GM13976 (cell line): ENCODE data around the gene NREP.

ENCODE experiments used
- DNase-seq: peaks from one replicate; pipeline ENCODE4 v3.0.0; 2012; ENCODE audit warnings: low spot score
- CTCF ChIP-seq: IDR thresholded peaks from 2 replicates; pipeline ENCODE4 v1.5.1; 2012; ENCODE audit warnings: borderline replicate concordance, mild to moderate bottlenecking; ENCODE audit not compliant: insufficient read depth; ENCODE audit errors: extremely low read depth, missing control alignments, control extremely low read depth
- in situ Hi-C: fragments of 300-500 bp; cut with MboI; formaldehyde crosslinking; loops from one replicate; pipeline ENCODE4 v1.12.0; 2022; ENCODE audit warnings: low sequenced_read_pairs, mixed read lengths, inconsistent platforms; ENCODE audit not compliant: unreplicated experiment

The NREP gene

GRCh38 chr5:111781200-111781599, 24.2 kb upstream of the NREP start:
- in situ Hi-C loops: no loop called here
- DNase-seq: no peak
- TF ChIP-seq CTCF: no peak

GRCh38 chr5:111779922-111780292, 22.9 kb upstream of the NREP start:
- in situ Hi-C loops: no loop called here
- no peak for TF ChIP-seq CTCF
- no peak for DNase-seq

GRCh38 chr5:111779260-111779921, 22.4 kb upstream of the NREP start:
- DNase-seq: no peak
- no peak for TF ChIP-seq CTCF
- in situ Hi-C loops: no loop called here

GRCh38 chr5:111776913-111777781, 20.2 kb upstream of the NREP start:
- in situ Hi-C loops: no loop called here
- no peak for DNase-seq
- no peak for TF ChIP-seq CTCF

GRCh38 chr5:111775224-111775623, 18.2 kb upstream of the NREP start:
- in situ Hi-C loops: no loop called here
- no peak for TF ChIP-seq CTCF
- no peak for DNase-seq

- in situ Hi-C loops: no loop called here
- no peak for DNase-seq
- no peak for TF ChIP-seq CTCF
Measured at GRCh38 chr5:111774525-111774924, 17.5 kb upstream of the NREP start.
